ENCODE data around the gene HPSE2. TPM values are rescaled to one million over a fixed set of nuclear protein-coding genes. Genes with fewer than 3 reads are reported as not detected.

The HPSE2 gene
- total and polyA plus RNA-seq, 2 experiments from 2014 or later, result 0.10 to 0.24 TPM

- no peak for TF ChIP-seq ZNF462 (CRISPR knock-in tag; IDR thresholded peaks at IDR 0.05)
- no peak for TF ChIP-seq CTCF (conservative IDR thresholded peaks at IDR 0.05; ENCODE audit: low read depth in 2 of 2)
- no peak for TF ChIP-seq POLR2AphosphoS5 (IDR thresholded peaks at IDR 0.05; ENCODE audit: low read depth)
- TF ChIP-seq NANOG (IDR thresholded peaks at IDR 0.05; ENCODE audit: borderline replicate concordance), result no peak
- no peak for TF ChIP-seq EZH2 (IDR thresholded peaks at IDR 0.05; ENCODE audit: low read depth, unreplicated experiment)
- TF ChIP-seq EZH2phosphoT487 (IDR thresholded peaks at IDR 0.05; ENCODE audit: unreplicated experiment), result no peak
- TF ChIP-seq ZNF331 (CRISPR knock-in tag; IDR thresholded peaks at IDR 0.05; ENCODE audit: low read depth), result no peak
- TF ChIP-seq CREB1 (CRISPR knock-in tag; IDR thresholded peaks at IDR 0.05; ENCODE audit: low read depth), result no peak
- TF ChIP-seq JUNB (IDR thresholded peaks at IDR 0.05; ENCODE audit: unreplicated experiment), result no peak
- TF ChIP-seq ZNF114 (CRISPR knock-in tag; IDR thresholded peaks at IDR 0.05), result no peak
Observed at GRCh38 chr10:98528166-98528804, 707.4 kb downstream of the HPSE2 start (continued).

All from GM23338 (cell line).